ENCODE results near the gene MAN2A2. TPM values are rescaled to one million over a fixed set of nuclear protein-coding genes. Genes with fewer than 3 reads are reported as not detected.

Gene MAN2A2
- total RNA-seq, 1 donor from 2014 or later = 136 TPM

DNA sequence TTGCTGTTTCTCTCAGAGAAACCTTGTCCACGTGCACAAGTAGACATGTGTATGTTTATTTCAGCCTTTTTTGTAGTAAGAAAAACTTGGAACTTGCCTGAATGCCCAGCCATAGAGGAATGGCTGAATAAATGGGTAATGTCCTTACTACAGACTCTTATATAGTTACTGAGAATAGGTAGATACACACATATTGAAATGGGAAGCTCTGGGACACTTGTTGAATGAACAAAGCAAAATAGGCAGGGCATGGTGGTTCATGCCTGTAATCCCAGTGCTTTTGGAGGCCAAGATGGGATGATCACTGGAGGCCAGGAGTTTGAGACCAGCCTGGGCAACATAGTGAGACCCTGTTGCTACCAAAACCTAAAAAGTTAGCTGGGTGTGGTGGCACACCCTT is 33.7 kb downstream of the MAN2A2 start:
- intact Hi-C loops (cut with micrococcal nuclease) = loop anchor here (10.0 kb wide), 2 partner anchors 292 to 918 kb away; partner anchors contain the start of gene SLCO3A1

DNA sequence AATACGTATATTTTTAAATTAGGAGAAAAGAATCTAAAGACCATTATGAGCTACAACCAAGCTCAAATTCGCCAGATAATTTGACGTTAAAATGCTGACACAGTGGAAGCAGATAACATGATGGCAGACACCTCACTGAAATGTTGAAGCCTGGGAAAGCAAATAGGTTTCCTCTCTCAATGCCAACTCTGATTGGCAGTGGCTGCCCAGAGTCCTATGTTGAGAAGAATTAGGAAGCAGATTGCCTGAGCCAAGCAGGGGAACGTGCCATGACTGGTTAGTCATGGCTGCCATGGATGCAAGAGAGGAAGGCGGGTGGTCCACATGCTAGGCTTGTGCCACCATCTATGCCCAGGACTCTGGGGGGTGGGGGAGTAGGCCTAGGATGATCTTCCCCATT is 35.2 kb downstream of the MAN2A2 start:
- intact Hi-C loops (cut with micrococcal nuclease) = loop anchor here (10.0 kb wide), 2 partner anchors 293 to 917 kb away; partner anchors contain the start of gene SLCO3A1

DNA sequence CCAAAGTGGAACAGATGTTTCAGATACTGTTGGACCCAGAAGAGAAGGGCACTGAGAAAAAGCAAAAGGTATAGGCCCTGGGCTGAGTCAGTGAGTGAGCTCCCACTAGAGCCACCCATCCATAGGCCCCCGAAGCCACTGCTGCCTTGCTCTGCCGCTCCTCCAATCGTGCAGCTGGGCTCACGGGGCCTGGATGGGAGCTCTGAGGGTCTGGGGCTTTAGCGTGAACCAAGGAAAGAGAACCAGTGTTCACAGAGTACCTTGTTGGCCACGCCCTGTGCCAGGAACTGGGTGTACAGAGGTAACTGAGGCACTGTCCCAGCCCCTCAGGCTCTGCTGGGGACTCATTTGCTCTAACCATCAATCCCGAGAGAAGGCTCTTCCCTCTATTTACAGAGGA is 36.7 kb downstream of the MAN2A2 start:
- intact Hi-C loops (cut with micrococcal nuclease) = loop anchor here (10.0 kb wide), 2 partner anchors 295 to 915 kb away; partner anchors contain the start of gene SLCO3A1

DNA sequence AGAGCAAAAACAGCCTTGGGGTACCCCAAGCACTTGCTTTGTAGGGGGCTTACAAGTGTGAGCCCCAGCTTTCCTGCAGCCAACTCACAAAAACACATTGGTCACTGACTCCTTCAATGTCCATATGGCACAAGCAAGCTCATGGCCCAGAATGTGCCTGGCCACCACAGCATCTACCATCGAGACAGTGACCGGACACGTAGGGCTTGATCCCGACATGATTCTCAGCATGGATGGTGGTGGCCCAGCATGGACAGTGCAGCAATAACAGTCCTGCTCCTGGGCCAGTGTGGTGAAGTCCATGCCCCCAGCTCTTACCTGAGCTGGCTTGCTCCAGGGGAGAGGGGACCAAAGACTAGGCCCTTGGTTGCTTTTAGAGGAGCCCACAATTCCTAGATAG is 37.9 kb downstream of the MAN2A2 start:
- intact Hi-C loops (cut with micrococcal nuclease) = no loop called here

DNA sequence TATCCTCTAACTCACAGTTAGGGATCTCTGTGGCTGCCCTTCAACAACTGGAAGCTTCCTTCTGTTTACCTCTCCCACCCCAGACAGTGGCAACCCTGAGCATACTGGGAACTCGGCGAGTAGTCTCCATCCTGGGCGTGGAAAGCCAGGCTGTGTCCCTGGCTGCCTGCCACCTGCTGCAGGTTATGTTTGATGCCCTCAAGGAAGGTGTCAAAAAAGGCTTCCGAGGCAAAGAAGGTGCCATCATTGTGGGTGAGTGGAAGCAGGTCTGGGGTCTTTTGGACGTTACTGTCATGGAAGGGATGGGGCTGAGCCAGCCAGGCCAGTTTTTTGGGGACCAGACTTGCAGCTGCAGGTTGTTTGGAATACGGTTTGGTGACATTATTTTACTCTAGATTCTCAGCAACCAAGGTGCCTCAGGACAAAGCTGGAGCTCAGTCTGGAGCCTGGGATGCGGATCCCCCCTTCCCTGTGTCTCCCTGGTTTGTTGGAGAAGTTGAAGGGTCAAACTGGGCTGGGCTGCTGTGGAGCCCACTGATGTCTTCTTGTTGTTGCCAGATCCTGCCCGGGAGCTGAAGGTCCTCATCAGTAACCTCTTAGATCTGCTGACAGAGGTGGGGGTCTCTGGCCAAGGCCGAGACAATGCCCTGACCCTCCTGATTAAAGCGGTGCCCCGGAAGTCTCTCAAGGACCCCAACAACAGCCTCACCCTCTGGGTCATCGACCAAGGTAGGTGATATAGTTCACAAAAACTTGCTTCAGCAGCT is 39.4 kb downstream of the MAN2A2 start:
- intact Hi-C loops (cut with micrococcal nuclease) = no loop called here

DNA sequence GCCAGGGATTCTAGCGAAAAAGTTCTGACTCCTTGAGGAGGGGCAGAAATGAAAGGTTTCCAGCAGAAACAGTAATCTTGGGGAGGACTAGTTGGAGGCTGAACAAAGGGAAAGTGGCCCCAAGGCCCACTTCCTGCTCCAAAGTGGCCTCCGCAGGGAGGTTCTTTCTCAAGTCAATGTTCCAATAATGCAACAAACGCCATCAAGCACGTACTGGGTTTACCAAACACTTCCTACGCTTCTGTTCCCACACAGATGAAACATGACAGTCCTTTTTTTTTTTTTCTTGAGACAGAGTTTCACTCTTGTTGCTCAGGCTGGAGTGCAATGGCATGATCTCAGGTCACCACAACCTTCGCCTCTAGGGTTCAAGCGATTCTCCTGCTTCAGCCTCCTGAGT is 42.0 kb downstream of the MAN2A2 start:
- intact Hi-C loops (cut with micrococcal nuclease) = no loop called here

DNA sequence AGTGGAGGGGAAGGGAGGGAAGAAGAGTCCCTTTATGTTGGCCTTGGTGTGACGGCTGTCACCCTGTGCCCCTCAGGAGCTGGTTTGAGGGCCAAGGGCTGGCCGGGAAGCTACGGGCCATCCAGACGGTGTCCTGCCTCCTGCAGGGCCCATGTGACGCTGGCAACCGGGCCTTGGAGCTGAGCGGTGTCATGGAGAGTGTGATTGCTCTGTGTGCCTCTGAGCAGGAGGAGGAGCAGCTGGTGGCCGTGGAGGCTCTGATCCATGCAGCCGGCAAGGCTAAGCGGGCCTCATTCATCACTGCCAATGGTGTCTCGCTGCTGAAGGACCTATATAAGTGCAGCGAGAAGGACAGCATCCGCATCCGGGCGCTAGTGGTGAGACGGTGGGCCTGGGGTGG is 43.4 kb downstream of the MAN2A2 start:
- intact Hi-C loops (cut with micrococcal nuclease) = no loop called here

DNA sequence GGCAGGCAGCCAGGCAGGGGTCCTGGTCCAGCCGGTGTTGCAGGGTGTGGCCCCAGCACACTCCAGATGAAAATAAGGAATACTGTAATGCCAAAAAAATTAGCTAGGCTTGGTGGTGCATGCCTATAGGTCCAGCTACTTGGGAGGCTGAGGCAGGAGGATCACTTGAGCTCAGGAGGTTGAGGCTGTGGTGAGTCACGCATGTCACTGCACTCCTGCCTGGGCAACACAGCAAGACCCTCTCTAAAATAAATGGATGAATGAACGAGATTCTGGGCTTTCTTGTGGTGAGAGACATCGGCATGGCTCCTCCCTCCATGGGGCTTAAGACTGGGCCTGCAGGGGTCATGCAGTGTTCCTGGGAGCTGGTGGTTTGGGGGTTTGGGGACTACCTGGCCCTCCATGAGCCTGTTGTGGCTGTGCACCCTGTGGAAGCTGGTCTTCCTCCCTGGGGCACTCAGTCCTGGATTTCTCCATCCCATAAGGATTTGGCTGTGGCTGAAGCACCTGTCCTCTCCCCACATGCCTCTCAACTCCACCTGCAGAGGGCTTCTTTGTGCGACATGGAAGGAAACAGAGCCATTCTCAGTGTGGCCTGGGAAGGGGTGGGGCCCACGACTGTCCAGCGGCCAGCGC is 44.0 kb downstream of the MAN2A2 start:
- intact Hi-C loops (cut with micrococcal nuclease) = no loop called here

DNA sequence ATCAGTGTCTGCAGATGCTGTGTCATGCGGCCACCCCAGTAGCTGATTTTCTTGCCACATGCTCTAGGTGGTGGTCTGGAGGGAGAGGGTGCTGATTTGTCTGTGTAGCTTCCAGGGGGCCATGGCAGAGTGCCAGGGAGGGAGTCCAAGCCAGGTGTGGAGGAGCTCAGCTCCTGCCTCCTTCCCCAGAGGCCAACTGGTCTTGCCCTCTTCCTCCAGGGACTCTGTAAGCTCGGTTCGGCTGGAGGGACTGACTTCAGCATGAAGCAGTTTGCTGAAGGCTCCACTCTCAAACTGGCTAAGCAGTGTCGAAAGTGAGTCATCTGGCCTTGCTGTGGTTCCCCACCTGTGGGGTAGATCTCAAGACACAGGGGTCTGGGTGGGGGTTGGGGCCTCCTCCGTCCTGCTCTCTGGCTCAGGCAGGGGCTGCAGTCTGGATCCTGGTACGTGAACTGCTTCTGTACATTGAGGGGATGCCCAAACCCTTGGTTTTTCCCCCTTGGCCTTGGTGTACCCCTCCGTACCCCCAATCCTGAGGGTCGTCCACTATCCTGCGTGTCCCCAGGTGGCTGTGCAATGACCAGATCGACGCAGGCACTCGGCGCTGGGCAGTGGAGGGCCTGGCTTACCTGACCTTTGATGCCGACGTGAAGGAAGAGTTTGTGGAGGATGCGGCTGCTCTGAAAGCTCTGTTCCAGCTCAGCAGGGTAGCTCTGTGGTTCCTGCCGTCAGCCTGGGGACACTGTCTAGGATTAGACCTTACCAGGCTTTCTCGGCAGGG is 44.7 kb downstream of the MAN2A2 start:
- intact Hi-C loops (cut with micrococcal nuclease) = no loop called here

DNA sequence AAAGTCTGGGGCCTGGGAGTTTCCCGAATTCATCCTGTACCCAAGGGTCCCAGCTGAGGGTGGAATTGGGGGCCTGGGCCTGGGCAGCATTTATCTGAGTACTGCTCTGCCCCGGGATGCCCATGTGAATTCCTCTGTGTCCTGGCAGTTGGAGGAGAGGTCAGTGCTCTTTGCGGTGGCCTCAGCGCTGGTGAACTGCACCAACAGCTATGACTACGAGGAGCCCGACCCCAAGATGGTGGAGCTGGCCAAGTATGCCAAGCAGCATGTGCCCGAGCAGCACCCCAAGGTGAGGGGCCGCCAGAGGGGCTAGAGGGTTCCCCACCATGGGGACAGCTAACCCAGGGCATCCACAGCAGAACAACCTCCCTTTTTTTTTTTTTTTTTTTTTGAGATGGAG is 45.4 kb downstream of the MAN2A2 start:
- intact Hi-C loops (cut with micrococcal nuclease) = no loop called here

DNA sequence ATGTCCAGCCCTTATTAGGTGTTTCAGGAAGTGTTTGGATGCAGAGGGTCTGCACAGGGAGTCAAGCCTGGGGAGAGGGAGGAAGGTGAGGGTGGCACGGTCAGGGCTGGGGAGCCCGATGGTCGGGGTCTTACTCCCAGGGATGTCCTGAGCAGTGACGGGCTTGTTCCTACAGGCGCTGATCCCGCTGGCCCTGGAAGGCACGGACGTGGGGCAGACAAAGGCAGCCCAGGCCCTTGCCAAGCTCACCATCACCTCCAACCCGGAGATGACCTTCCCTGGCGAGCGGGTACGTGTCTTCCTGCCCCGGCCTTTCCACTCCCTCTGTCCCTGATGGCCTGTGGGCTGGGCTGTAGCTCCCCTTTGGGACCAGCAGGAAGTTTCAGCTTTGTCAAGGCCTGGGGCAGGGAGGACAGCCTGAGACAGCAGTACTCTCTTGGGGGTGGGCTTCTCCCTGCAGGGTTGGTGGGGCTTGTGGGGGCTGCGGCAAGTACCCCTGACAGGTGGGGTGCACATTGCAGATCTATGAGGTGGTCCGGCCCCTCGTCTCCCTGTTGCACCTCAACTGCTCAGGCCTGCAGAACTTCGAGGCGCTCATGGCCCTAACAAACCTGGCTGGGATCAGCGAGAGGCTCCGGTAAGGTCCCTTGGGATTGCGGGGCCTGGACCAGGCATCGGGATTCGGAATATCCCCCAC is 47.0 kb downstream of the MAN2A2 start:
- intact Hi-C loops (cut with micrococcal nuclease) = no loop called here

DNA sequence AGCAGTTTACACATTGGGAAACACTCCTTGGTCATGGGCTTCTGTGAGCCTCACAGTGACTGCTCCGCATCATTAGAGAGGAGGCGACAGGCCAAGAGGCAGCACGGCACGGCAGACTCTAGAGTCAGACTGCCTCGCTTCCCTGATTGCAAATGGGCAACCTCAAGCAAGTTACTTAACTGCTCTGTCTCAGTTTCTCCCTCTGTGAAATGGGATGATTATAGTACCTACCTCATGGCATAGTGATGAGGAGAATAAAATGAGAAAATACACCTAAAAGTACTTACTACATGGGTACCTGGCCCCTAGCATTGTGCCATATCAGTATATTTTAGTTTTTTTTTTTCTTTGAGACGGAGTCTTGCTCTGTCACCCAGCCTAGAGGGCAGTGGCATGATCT is 47.6 kb downstream of the MAN2A2 start:
- intact Hi-C loops (cut with micrococcal nuclease) = no loop called here

DNA sequence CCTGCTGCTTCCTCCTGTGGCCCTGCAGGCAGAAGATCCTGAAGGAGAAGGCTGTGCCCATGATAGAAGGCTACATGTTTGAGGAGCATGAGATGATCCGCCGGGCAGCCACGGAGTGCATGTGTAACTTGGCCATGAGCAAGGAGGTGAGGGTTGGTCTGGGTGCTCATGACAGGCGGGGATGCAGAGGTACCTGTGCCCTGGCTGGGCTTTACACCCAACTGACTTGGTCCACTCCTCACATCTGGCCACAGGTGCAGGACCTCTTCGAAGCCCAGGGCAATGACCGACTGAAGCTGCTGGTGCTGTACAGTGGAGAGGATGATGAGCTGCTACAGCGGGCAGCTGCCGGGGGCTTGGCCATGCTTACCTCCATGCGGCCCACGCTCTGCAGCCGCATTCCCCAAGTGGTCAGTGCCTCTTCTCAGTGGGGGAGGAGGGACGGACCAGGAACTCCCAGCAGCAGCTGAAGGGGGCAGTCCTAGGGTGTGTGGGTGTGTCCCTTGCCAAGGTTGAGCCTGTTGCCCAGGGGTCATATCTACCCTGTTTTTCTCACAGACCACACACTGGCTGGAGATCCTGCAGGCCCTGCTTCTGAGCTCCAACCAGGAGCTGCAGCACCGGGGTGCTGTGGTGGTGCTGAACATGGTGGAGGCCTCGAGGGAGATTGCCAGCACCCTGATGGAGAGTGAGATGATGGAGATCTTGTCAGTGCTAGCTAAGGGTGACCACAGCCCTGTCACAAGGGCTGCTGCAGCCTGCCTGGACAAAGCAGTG is 50.0 kb downstream of the MAN2A2 start:
- intact Hi-C loops (cut with micrococcal nuclease) = no loop called here

DNA sequence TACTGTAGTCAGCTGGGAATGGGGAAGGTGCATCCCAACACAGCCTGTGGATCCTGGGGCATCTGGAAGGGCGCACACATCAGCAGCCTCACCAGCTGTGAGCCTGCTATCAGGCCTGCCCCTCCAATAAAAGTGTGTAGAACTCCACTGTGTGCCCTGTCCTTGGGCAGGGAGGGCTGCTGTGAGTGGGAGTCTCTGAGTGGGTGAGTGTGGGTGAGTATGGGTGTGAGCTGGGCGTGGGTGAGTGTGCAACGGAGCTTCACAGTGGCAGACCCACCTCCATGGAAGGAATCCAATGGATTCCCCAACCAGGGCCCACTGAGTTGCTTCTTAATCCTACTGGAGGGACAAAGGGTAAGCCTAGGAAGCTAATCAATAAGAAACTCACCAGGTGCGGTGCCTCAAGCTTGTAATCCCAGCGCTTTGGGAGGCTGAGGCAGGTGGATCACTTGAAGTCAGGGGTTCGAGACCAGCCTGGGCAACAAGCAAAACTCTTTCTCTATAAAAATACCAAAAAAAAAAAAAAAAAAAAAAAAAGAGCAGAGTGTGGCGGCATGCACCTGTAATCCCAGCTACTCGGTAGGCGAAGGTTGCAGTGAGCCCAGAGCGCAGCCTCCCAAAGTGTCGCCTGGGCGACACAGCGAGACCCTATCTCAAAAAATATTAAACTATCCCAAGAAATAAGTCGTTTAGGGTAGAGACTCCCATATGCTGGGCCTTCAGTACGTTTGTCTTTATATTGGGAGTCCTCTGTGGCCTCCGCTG is 51.0 kb downstream of the MAN2A2 start:
- intact Hi-C loops (cut with micrococcal nuclease) = loop anchor here (1.0 kb wide), 1 partner anchor 19 kb away; the partner anchor contains the start of gene UNC45A

DNA sequence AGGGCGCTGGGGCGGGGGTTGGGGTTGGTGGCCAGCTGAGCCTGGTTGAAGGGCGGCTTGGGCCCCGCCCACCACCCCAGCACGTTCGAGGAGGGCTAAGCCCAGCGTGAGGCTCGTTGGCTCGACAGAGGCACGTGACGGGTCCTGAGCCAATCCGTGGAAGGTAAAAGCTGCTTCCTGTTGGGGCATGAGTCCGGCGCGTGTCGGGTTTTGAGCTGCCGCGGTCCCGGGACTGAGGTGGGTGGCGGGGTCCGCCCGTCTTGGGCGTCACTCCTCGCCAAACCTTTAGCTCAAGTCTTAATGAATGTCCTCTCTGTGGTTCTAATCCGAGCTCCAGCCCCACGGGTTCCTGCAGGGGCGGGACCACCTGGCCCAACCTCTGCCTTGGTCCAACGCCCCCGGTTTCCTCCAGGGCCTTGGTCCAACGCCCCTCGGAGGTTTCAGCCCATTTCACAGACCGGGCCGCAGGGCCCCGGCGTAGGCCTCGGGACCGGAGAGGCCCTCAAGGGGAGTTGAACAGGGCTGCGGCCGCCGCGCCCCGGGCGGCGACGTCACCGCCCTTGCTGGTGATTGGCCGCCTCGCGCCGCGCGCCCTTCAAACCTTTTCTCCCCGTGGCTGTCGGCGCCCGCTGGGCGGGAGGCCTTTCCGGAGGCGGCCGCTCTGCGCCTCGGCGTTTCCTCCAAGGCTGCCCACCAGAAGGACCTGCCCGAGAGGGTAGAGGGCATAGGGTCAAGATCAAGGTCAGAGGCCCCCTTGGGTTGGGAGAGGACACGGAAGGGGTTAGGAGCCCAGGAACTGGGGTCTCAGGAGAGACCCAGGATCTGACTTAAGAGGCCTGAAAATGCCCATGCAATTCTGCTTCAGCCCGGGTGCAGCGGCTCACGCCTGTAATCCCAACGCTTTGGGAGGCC is 51.9 kb downstream of the MAN2A2 start, which contains the start of gene RCCD1:
TSS of gene RCCD1 (plus strand) at position 173 of the 912 bp plus-strand sequence. CDS start 1,851 bp downstream, outside the sequence.
- intact Hi-C loops (cut with micrococcal nuclease) = loop anchor here (1.0 kb wide), 2 partner anchors 20 to 39 kb away; partner anchors contain the start of genes PRC1 and UNC45A

DNA sequence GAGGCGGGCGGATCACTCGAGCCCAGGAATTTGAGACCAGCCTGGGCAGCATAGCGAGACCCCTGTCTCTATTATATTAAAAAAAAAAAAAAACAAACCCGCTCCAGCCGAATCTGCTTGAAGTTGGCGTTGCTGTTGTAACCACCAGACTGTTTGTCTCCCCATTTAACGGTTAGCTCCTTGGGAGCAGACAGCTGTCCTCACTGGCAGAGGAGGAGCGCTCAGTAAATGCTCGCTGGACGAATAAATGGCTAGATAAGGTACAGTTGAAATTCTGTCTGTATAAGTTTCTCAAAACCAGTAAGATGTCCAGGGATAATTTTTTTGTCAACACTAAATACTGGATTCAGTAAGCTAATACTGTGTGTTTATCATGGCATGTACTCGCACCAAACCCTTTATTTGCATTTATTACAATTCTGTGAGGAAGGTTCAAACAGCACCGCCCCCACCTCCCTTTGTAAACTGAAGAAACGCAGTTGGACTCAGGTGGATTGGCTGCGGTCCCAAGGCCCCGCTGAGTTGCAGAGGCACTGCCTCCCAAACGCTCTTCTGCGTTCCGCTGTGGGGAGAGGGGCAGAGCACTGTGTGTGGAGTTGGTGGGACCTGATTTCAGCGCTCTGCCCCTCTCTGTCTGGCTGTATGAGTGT is 52.6 kb downstream of the MAN2A2 start:
- intact Hi-C loops (cut with micrococcal nuclease) = loop anchor here (1.0 kb wide), 4 partner anchors 39 to 94 kb away; partner anchors contain the start of genes PRC1 and VPS33B

DNA sequence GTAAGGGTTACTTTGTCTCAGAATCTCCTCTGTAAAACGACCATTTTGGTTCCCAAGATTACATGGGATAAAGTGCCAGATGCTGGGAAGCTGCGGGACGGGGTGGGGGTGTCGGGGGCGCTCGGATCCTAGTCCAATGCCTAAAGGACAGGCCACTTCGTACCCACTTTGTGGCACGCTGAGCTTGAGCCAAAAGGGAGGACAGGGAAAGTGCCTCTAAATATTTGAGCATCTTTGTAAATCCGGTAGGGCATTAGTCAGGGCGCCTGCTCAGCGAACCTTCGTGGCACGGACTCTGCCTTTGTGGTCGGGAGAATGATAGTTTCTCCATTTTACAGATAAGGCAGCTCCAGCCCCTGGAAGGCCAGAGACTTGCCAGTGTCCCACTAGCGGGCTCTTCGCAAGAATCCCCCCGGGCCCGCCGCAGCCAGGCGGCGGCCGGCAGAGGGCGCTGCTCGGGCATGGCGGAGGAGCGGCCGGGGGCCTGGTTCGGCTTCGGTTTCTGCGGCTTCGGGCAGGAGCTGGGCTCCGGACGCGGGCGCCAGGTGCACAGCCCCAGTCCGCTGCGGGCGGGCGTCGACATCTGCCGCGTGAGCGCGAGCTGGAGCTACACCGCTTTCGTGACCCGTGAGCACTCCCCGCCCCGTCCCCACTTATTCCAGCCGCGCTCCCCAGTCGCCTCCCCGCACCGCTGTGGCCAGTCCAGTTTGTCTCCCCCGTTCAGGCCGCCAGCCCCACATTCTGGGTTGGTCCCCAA is 53.4 kb downstream of the MAN2A2 start:
- intact Hi-C loops (cut with micrococcal nuclease) = loop anchor here (1.0 kb wide), 3 partner anchors 66 to 93 kb away; partner anchors contain the start of gene VPS33B

Measured in T-helper 2 cell treated with Interferon-gamma antibody and Interleukin-4, amounts not matched to agents 100 ng/mL and 5 ng/mL, for 36 hours (primary cell).